Stimulated activated CD8-positive, alpha-beta memory T cell treated with anti-CD3 and anti-CD28 coated beads, Interleukin-4, amount 100 ng/mL, for 4 hours (primary cell): ENCODE measurements around the gene CEP63.
"Not testable (repeated sequence)": the region's sequence is repeated elsewhere in the genome, so short reads cannot be mapped to it uniquely, and the experiment has no call there.

ENCODE experiments used
- DNase-seq, 2 donors: peaks; one replicate each; pipeline ENCODE4 v3.0.0-alpha.2; 2020; ENCODE audit warnings: low read depth in 2 of 2, low spot score in 1 of 2

Gene CEP63

GRCh38 chr3:134511500-134511899 is 25.6 kb downstream of the CEP63 start:
- no peak for DNase-seq

- no peak for DNase-seq
Measured at GRCh38 chr3:134516905-134517304, 31.0 kb downstream of the CEP63 start.

GRCh38 chr3:134517791-134518190 is 31.9 kb downstream of the CEP63 start:
- no peak for DNase-seq

GRCh38 chr3:134522541-134522940 is 36.7 kb downstream of the CEP63 start:
- no peak for DNase-seq

GRCh38 chr3:134525293-134525692 is 39.4 kb downstream of the CEP63 start:
- DNase-seq: no peak

- DNase-seq: no peak
Measured at GRCh38 chr3:134526319-134526718, 40.5 kb downstream of the CEP63 start.

GRCh38 chr3:134527037-134527436 is 41.2 kb downstream of the CEP63 start:
- no peak for DNase-seq

GRCh38 chr3:134527538-134528186 is 41.8 kb downstream of the CEP63 start:
- DNase-seq: no peak

- DNase-seq: no peak
Measured at GRCh38 chr3:134533493-134533892, 47.6 kb downstream of the CEP63 start.

GRCh38 chr3:134535186-134535970 is 49.5 kb downstream of the CEP63 start:
- DNase-seq: no peak

GRCh38 chr3:134536781-134537180 is 50.9 kb downstream of the CEP63 start:
- DNase-seq: no peak

- DNase-seq: no peak
Measured at GRCh38 chr3:134542287-134542958, 56.6 kb downstream of the CEP63 start.

- no peak for DNase-seq
Measured at GRCh38 chr3:134543113-134543512, 57.3 kb downstream of the CEP63 start.

- no peak for DNase-seq
Measured at GRCh38 chr3:134544316-134544715, 58.5 kb downstream of the CEP63 start.

GRCh38 chr3:134544783-134545182 is 58.9 kb downstream of the CEP63 start:
- not testable (repeated sequence) for DNase-seq

GRCh38 chr3:134545818-134546217 is 60.0 kb downstream of the CEP63 start:
- DNase-seq: no peak

GRCh38 chr3:134552784-134553183 is 66.9 kb downstream of the CEP63 start:
- no peak for DNase-seq

- DNase-seq: no peak
Measured at GRCh38 chr3:134559591-134559990, 73.7 kb downstream of the CEP63 start.

GRCh38 chr3:134562055-134562454 is 76.2 kb downstream of the CEP63 start:
- no peak for DNase-seq

- DNase-seq: no peak
Measured at GRCh38 chr3:134563601-134564000, 77.7 kb downstream of the CEP63 start.

GRCh38 chr3:134564991-134565390 is 79.1 kb downstream of the CEP63 start:
- no peak for DNase-seq

- DNase-seq: no peak
Measured at GRCh38 chr3:134567605-134568004, 81.7 kb downstream of the CEP63 start.
